ENCODE results near the gene KLHL21.
"Not testable (repeated sequence)": the region's sequence is repeated elsewhere in the genome, so short reads cannot be mapped to it uniquely, and the experiment has no call there.

Gene KLHL21

GRCh38 chr1:6581561-6582305, 20.9 kb downstream of the KLHL21 start:
- no peak for DNase-seq

GRCh38 chr1:6580593-6581409, 21.9 kb downstream of the KLHL21 start:
- no peak for DNase-seq

- no peak for DNase-seq
Measured at GRCh38 chr1:6580119-6580592, 22.5 kb downstream of the KLHL21 start.

- peak; percentile 99 for DNase-seq
Measured at GRCh38 chr1:6579374-6580118, 23.1 kb downstream of the KLHL21 start, which contains the start of gene ZBTB48. TSS of gene ZBTB48 (plus strand) at chr1:6579994. CDS start at chr1:6580610, 616 bp downstream.

GRCh38 chr1:6578624-6579373, 23.9 kb downstream of the KLHL21 start:
- DNase-seq, result no peak

GRCh38 chr1:6577831-6578525, 24.7 kb downstream of the KLHL21 start:
- peak; percentile 24 for DNase-seq

- DNase-seq, result no peak
Measured at GRCh38 chr1:6574818-6575217, 27.9 kb downstream of the KLHL21 start.

- no peak for DNase-seq
Measured at GRCh38 chr1:6574025-6574620, 28.5 kb downstream of the KLHL21 start.

GRCh38 chr1:6572653-6573383, 29.9 kb downstream of the KLHL21 start:
- DNase-seq, result no peak

GRCh38 chr1:6570987-6571386, 31.7 kb downstream of the KLHL21 start:
- DNase-seq, result no peak

GRCh38 chr1:6570100-6570499, 32.6 kb downstream of the KLHL21 start:
- DNase-seq, result no peak

- DNase-seq, result no peak
Measured at GRCh38 chr1:6569033-6569432, 33.6 kb downstream of the KLHL21 start.

- no peak for DNase-seq
Measured at GRCh38 chr1:6560267-6560666, 42.4 kb downstream of the KLHL21 start.

- not testable (repeated sequence) for DNase-seq
Measured at GRCh38 chr1:6559161-6559560, 43.5 kb downstream of the KLHL21 start.

- DNase-seq, result no peak
Measured at GRCh38 chr1:6557597-6557996, 45.1 kb downstream of the KLHL21 start.

- DNase-seq, result no peak
Measured at GRCh38 chr1:6554907-6555778, 47.5 kb downstream of the KLHL21 start, which contains the start of gene TAS1R1. TSS of gene TAS1R1 (plus strand) at chr1:6555307. CDS start at chr1:6555374, 67 bp downstream.

GRCh38 chr1:6554031-6554906, 48.4 kb downstream of the KLHL21 start, which contains the start of gene NOL9:
TSS of gene NOL9 (minus strand) at chr1:6554513. CDS start at chr1:6554502, 11 bp downstream.
- peak; percentile 95 for DNase-seq

GRCh38 chr1:6547301-6547700, 55.4 kb downstream of the KLHL21 start:
- no peak for DNase-seq

Measured in midbrain (tissue), 1 donor.